ENCODE results near the gene PNMT.

GRCh38 chr17:39650121-39650579, 18.1 kb upstream of the PNMT start:
- TF ChIP-seq CTCF (conservative IDR thresholded peaks at IDR 0.05; ENCODE audit: low read depth in 2 of 2) (no peak), REST (IDR thresholded peaks at IDR 0.05; ENCODE audit: unreplicated experiment) (no peak), STAT1 (IDR thresholded peaks at IDR 0.05; ENCODE audit: unreplicated experiment) (no peak), POLR2AphosphoS5 (IDR thresholded peaks at IDR 0.05; ENCODE audit: low read depth) (no peak), EZH2phosphoT487 (IDR thresholded peaks at IDR 0.05; ENCODE audit: unreplicated experiment) (no peak)
